Body of pancreas (tissue), 4 donors: Measurements from ENCODE around the gene GNS. TPM values are rescaled to one million over a fixed set of nuclear protein-coding genes. Genes with fewer than 3 reads are reported as not detected.
"Not testable (repeated sequence)": the region's sequence is repeated elsewhere in the genome, so short reads cannot be mapped to it uniquely, and the experiment has no call there.

ENCODE experiments used
- ATAC-seq: fragments of 150-250 bp; one replicate; pipeline ENCODE4 v1.9.1; 2016
- DNase-seq, 4 donors: peaks; one replicate each; pipeline ENCODE4 v3.0.0-alpha.2; 2019
- H3K27ac ChIP-seq, 4 donors: fragments of 200-600 bp; sonication (generic); 1 replicate in 3 of 4; 2 replicates in 1 of 4; pipeline versions ENCODE4 v1.5.1 to v1.6.1; 2016 to 2019; ENCODE audit warnings: mild to moderate bottlenecking in 1 of 4, mixed read lengths in 1 of 4, moderate library complexity in 1 of 4
- H3K27me3 ChIP-seq, 2 donors: fragments of 200-600 bp; sonication (generic); one replicate each; pipeline ENCODE4 v1.6.0; 2016; ENCODE audit warnings: mild to moderate bottlenecking in 1 of 2
- H3K36me3 ChIP-seq, 2 donors: fragments of 200-600 bp; sonication (generic); replicated peaks in 1 of 2; 2 replicates each; pipeline ENCODE4 v1.5.1; 2016; ENCODE audit warnings: low read depth in 2 of 2; ENCODE audit not compliant: insufficient read depth in 1 of 2
- H3K4me1 ChIP-seq: fragments of 200-600 bp; sonication (generic); one replicate; pipeline ENCODE4 v1.6.0; 2016
- H3K4me3 ChIP-seq, 2 donors: fragments of 200-600 bp; sonication (generic); 1 replicate in 1 of 2; 2 replicates in 1 of 2; pipeline ENCODE4 v1.5.1; 2016 to 2019
- H3K9me3 ChIP-seq, 3 donors: fragments of 200-600 bp; sonication (generic); 1 replicate in 2 of 3; 2 replicates in 1 of 3; pipeline ENCODE4 v1.5.1; 2016
- CTCF ChIP-seq, 7 experiments: fragments of 450-650 bp in 4 of 7; fragments of 200-600 bp in 3 of 7; sonication (generic) in 3 of 7; IDR thresholded peaks; one replicate each; pipeline ENCODE4 v1.5.1; 2016 to 2019; ENCODE audit warnings: antibody characterized with exemption in 7 of 7
- POLR2A ChIP-seq, 3 donors: fragments of 450-650 bp; IDR thresholded peaks; one replicate each; pipeline ENCODE4 v1.6.1; 2016; ENCODE audit warnings: antibody characterized with exemption in 3 of 3, mild to moderate bottlenecking in 2 of 3
- WGBS, 2 donors: methylation state at CpG; one replicate each; pipeline ENCODE4 v1.1.5; 2017; 5-methylcytosine and 5-hydroxymethylcytosine counted together
- intact Hi-C: fragments of 100-400 bp; cut with DNase I; formaldehyde crosslinking; loops from one replicate; pipeline ENCODE4 v1.15.1; 2023
- total RNA-seq, 2 donors: library from RNA; depleted of rRNA; stranded (reverse); fragments of >200 nt; gene quantifications; one replicate each; pipeline ENCODE4 v1.1.0, GENCODE V29; 2016

GNS gene
- total RNA-seq, 2 donors from 2014 or later = 29.3 to 43.1 TPM

GRCh38 chr12:64802180-64802775, 43.1 kb upstream of the GNS start:
- DNase-seq = peak; percentile 37 to 68 (median 44)
- TF ChIP-seq CTCF (IDR thresholded peaks at IDR 0.05) = peak; percentile 53 to 85 (median 69)
- WGBS, 2 donors = 37 to 39% methylated on average over 6 to 8 of the region's 8 CpGs
- ATAC-seq = peak; percentile 56
- H3K9me3 ChIP-seq, H3K27ac ChIP-seq, H3K27me3 ChIP-seq, H3K4me3 ChIP-seq, intact Hi-C loops, H3K4me1 ChIP-seq, H3K36me3 ChIP-seq: not testable (repeated sequence)

GRCh38 chr12:64801381-64801780, 42.2 kb upstream of the GNS start:
- TF ChIP-seq POLR2A (IDR thresholded peaks at IDR 0.05) (no peak), CTCF (IDR thresholded peaks at IDR 0.05) (no peak)
- WGBS, 2 donors = 65 to 71% methylated on average over 2 of the region's 2 CpGs

GRCh38 chr12:64800640-64801039, 41.4 kb upstream of the GNS start:
- 81 to 84% methylated on average over 5 of the region's 5 CpGs for WGBS, 2 donors
- no peaks in the 10 kb centered on the region for H3K9me3 ChIP-seq
- no peak overlapping the region for H3K27ac ChIP-seq
- DNase-seq (no peak), ATAC-seq (no peak)
- no peaks in the 10 kb centered on the region for H3K27me3 ChIP-seq
- no peak for TF ChIP-seq CTCF (IDR thresholded peaks at IDR 0.05)
- no peak for TF ChIP-seq POLR2A (IDR thresholded peaks at IDR 0.05)
- peaks cover 11% of the 10 kb centered on the region for H3K4me1 ChIP-seq
- no peaks in the 10 kb centered on the region for H3K36me3 ChIP-seq
- intact Hi-C loops = no loop called here
- H3K4me3 ChIP-seq = no peak overlapping the region

More at GRCh38 chr12:64801381-64801780, 42.2 kb upstream of the GNS start:
- ATAC-seq (no peak), DNase-seq (no peak)
- Histone ChIP-seq H3K27me3 (no peaks in the 10 kb centered on the region), H3K27ac (no peak overlapping the region), H3K4me1 (peaks cover 9% of the 10 kb centered on the region), H3K9me3 (no peaks in the 10 kb centered on the region), H3K36me3 (no peaks in the 10 kb centered on the region), H3K4me3 (no peak overlapping the region)
- intact Hi-C loops = no loop called here

DNA sequence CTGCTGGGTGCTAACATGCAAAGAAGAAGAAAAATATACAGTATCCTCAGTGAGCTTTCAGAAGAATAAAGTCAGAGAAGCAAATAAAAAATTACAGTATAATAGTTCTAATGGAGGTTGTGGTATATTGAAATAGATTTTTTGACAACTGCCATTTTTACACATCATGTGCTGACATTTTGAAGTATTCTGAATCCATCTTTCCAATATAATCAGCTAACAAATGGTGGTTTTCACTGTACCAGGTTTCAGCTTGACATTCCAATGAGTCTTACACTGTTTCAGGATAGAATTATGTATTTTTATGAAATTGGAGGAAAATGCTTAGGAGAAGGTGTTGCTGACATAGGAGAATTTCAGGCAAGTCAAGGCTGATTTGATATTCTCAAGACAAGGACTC, 39.0 kb upstream of the GNS start:
- Histone ChIP-seq H3K27ac (no peak overlapping the region), H3K4me1 (peaks cover 11% of the 10 kb centered on the region), H3K9me3 (no peaks in the 10 kb centered on the region), H3K36me3 (no peaks in the 10 kb centered on the region), H3K4me3 (no peak overlapping the region), H3K27me3 (no peaks in the 10 kb centered on the region)
- no peak for DNase-seq
- no peak for ATAC-seq
- TF ChIP-seq CTCF (IDR thresholded peaks at IDR 0.05) = no peak
- TF ChIP-seq POLR2A (IDR thresholded peaks at IDR 0.05) = no peak
- intact Hi-C loops = no loop called here

- Histone ChIP-seq H3K36me3 (no peaks in the 10 kb centered on the region), H3K27me3 (no peaks in the 10 kb centered on the region), H3K4me3 (no peak overlapping the region), H3K9me3 (no peaks in the 10 kb centered on the region), H3K4me1 (peaks cover 11% of the 10 kb centered on the region), H3K27ac (peak overlapping the region in 2 of 4 donors; percentile 25 to 55)
- TF ChIP-seq POLR2A (IDR thresholded peaks at IDR 0.05) = no peak
- no peak for TF ChIP-seq CTCF (IDR thresholded peaks at IDR 0.05)
- intact Hi-C loops = no loop called here
- no peak for ATAC-seq
- DNase-seq = no peak
- 27 to 35% methylated on average over 1 of the region's 1 CpG for WGBS, 2 donors
Observed at GRCh38 chr12:64797156-64797555, 38.0 kb upstream of the GNS start.
